BJ (cell line): ENCODE measurements around the gene TBC1D22B. TPM values are rescaled to one million over a fixed set of nuclear protein-coding genes. Genes with fewer than 3 reads are reported as not detected.

Source experiments
- CTCF ChIA-PET: fragments of 350-600 bp; formaldehyde crosslinking; extraction: SDS; loops from one replicate; lab custom pipeline; 2021; ENCODE audit warnings: antibody characterized with exemption, inconsistent platforms; lab: Yijun Ruan, JAX
- POLR2A ChIA-PET: fragments of 300-600 bp; sonication (Branson Sonifier 250); formaldehyde crosslinking; extraction: SDS; loops from one replicate; lab custom pipeline; 2021; ENCODE audit warnings: antibody characterized with exemption; lab: Charles Lee
- DNase-seq: peaks from one replicate; pipeline ENCODE4 v3.0.0-alpha.2; 2011; ENCODE audit warnings: low read depth
- H3K27me3 ChIP-seq: 2 replicates; pipeline ENCODE4 v1.6.0; 2011; ENCODE audit warnings: low read length; ENCODE audit not compliant: control insufficient read depth, insufficient read depth
- H3K36me3 ChIP-seq: 2 replicates; pipeline ENCODE4 v1.5.1; 2011; ENCODE audit warnings: low read length; ENCODE audit not compliant: control insufficient read depth, insufficient read depth
- H3K4me3 ChIP-seq: 2 replicates; pipeline ENCODE4 v1.5.1; 2011; ENCODE audit warnings: low read depth, mild to moderate bottlenecking, control low read depth, low read length
- CTCF ChIP-seq: IDR thresholded peaks from 2 replicates; pipeline ENCODE4 v1.5.1; 2011; ENCODE audit warnings: low read depth, mild to moderate bottlenecking, control low read depth, inconsistent platforms, low read length, moderate library complexity; ENCODE audit not compliant: insufficient read depth
- polyA plus RNA-seq: library from polyadenylated mRNA; depleted of rRNA; stranded (reverse); fragments of >200 nt; gene quantifications from 2 replicates; pipeline ENCODE4 v1.2.3, GENCODE V29; 2011

TBC1D22B gene
- polyA plus RNA-seq, 1 experiment, result 5.5 TPM

DNA sequence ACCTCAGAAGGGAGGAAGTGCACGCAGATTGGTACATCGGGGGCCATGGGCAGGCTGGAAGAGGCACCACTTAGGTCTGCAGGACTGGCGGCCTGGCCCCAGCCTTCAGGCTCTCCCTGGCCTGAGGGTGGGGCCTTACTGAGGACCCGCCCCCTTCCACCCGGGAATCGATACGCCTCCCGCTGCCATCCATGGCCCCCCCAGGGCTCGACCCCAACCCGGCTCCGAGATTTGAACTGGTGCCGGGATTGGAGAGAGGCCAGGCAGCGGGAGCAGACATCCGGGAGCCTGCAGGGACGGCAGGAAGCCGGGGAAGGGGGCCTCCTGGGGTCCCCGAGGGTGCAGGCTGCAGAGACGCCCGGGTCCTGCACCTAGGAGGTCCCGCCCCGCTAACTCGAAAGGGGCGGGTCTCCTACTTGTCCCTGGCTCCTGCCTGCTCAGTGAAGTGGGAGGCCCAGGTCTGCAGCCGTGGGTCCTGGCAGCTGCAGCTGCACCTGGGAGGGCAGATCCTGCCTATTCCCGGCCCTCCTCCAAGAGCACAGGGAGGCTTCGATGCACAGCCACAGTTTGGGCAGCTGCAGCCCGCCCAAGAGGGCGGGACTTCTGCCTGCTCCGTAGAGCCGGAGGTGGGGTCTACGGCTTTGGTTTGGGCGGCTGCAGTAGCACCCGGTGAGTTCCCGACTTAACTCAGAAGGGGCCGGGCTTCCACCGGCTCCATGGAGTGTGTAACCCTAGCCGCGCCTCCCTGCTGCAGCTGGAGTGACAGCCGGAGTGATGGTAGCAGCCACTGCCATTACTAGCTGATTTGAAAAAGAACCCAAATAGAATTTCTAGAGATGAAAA, 35.2 kb upstream of the TBC1D22B start:
- POLR2A ChIA-PET, result no interaction called here
- DNase-seq, result peak; percentile 38
- Histone ChIP-seq H3K4me3 (peak overlapping the region; percentile 55), H3K27me3 (no peaks in the 10 kb centered on the region), H3K36me3 (no peaks in the 10 kb centered on the region)
- CTCF ChIA-PET, result interaction anchor here (0.6 to 1.5 kb wide), 7 partner anchors 9 to 464 kb away, joined by 3 to 6 read pairs (median 3); no protein-coding TSS in a partner anchor
- TF ChIP-seq CTCF, result no peak

- H3K36me3 ChIP-seq, result no peaks in the 10 kb centered on the region
- no peak for DNase-seq
- POLR2A ChIA-PET, result no interaction called here
- TF ChIP-seq CTCF, result no peak
- peak overlapping the region; percentile 55 for H3K4me3 ChIP-seq
- H3K27me3 ChIP-seq, result no peaks in the 10 kb centered on the region
- CTCF ChIA-PET, result interaction anchor here (0.5 to 1.4 kb wide), 6 partner anchors 10 to 543 kb away, joined by 3 to 6 read pairs (median 3); no protein-coding TSS in a partner anchor
Observed at GRCh38 chr6:37222992-37223391, 34.6 kb upstream of the TBC1D22B start.

DNA sequence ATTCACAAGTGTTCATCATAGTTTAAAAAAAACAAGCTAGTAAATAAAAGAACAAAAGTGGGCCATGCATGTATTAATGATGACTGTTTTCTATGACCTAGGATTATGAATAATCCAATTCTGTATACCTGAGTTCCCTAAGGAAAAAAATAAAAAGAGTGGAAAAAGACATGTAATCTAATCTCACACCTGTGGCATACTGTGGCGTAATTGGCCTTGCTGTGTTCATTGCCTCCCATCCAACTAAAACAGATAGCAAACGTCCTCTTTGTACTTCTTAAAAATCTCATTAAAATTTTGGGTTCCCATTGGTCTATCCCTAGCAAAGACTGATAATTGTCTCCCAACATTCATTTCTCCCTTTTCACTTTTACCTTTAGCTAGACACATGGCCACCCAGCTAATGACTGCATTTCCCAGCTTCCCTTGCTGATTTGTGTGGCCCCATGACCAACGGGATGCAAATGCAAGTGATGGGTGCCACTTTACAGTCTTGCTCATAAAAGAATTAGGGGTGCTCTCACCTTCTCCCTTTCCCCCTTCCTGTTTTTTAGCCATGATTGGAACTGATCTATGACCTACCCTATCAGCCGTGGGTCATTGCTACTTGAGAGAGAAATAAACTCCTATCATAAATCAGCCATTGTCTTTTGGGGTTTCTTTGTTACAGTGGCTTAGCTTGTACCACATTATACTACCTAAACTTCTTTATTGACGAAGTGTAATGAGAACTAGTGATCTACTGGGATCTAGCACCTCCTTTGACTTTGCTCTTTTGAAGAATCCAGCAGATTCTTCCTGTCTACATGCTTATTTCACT, 32.0 kb upstream of the TBC1D22B start:
- DNase-seq, result no peak
- H3K27me3 ChIP-seq, result no peaks in the 10 kb centered on the region
- no peak for TF ChIP-seq CTCF
- ChIA-PET CTCF (interaction anchor here (1.0 to 1.9 kb wide), 3 partner anchors 10 to 208 kb away, joined by 3 to 4 read pairs (median 3); no protein-coding TSS in a partner anchor), POLR2A (no interaction called here)
- no peaks in the 10 kb centered on the region for H3K36me3 ChIP-seq
- no peak overlapping the region for H3K4me3 ChIP-seq

GRCh38 chr6:37230104-37230503, 27.5 kb upstream of the TBC1D22B start:
- H3K27me3 ChIP-seq, result no peaks in the 10 kb centered on the region; the same call in 1 of the 2 replicates
- no peak overlapping the region for H3K4me3 ChIP-seq
- ChIA-PET CTCF (no interaction called here), POLR2A (no interaction called here)
- H3K36me3 ChIP-seq, result no peaks in the 10 kb centered on the region
- no peak for DNase-seq
- no peak for TF ChIP-seq CTCF
